Activated CD4-positive, alpha-beta T cell treated with anti-CD3 and anti-CD28 coated beads for 4 hours (primary cell): ENCODE data around the gene DUSP12.
"Not testable (repeated sequence)": the region's sequence is repeated elsewhere in the genome, so short reads cannot be mapped to it uniquely, and the experiment has no call there.

ENCODE experiments used
- DNase-seq, 2 donors: peaks; one replicate each; pipeline ENCODE4 v3.0.0-alpha.2; 2020

The DUSP12 gene, protein sequence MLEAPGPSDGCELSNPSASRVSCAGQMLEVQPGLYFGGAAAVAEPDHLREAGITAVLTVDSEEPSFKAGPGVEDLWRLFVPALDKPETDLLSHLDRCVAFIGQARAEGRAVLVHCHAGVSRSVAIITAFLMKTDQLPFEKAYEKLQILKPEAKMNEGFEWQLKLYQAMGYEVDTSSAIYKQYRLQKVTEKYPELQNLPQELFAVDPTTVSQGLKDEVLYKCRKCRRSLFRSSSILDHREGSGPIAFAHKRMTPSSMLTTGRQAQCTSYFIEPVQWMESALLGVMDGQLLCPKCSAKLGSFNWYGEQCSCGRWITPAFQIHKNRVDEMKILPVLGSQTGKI

DNA sequence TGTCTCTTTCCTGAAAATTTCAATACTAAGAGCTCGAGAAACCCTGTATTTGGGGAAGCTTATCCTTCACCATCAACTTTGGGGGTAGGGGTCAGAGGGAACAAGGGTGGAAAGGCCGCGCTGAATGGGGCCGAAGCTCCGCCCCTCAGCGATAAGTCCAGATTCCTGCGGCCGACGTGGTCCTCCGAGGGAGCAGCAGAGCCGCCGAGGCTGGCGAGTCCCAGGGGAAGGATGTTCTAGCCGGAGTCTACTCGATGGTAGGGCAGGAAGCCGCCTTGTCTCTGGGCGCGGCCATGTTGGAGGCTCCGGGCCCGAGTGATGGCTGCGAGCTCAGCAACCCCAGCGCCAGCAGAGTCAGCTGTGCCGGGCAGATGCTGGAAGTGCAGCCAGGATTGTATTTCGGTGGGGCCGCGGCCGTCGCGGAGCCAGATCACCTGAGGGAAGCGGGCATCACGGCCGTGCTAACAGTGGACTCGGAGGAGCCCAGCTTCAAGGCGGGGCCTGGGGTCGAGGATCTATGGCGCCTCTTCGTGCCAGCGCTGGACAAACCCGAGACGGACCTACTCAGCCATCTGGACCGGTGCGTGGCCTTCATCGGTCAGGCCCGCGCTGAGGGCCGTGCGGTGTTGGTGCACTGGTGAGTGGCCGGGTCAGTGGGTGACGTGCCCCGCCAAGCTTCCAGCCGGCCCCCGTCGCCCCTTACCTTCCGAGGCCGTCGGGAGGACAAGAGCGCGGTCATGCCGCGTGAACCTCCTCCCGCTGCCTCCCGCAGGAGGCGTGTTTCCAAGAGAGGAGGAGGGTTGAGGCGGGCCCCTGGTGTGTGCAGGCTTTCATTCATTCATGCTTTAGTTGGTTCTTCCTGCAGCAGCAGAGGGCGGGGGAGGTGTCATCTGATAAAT, at the start of gene DUSP12:
Gene DUSP12 (plus strand): TSS at position 278 of the 899 bp plus-strand sequence. CDS start 16 bp downstream, at position 294.
- DNase-seq = peak; percentile 82 to 84

DNA sequence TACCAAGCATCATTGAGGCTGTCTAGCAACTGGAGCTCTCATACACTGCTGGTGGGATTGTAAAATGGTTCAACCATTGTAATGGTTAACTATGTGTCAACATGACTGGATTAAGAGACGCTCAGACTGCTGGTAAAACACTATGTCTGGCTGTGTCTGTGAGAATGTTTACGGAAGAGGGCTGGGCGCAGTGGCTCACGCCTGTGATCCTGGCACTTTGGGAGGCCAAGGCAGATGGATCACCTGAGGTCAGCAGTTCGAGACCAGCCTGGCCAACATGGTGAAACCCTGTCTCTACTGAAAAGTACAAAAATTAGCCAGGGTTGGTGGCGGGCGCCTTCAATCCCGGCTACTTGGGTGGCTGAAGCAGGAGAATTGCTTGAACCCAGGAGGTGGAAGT, 47.3 kb upstream of the DUSP12 start:
- no peak for DNase-seq

DNA sequence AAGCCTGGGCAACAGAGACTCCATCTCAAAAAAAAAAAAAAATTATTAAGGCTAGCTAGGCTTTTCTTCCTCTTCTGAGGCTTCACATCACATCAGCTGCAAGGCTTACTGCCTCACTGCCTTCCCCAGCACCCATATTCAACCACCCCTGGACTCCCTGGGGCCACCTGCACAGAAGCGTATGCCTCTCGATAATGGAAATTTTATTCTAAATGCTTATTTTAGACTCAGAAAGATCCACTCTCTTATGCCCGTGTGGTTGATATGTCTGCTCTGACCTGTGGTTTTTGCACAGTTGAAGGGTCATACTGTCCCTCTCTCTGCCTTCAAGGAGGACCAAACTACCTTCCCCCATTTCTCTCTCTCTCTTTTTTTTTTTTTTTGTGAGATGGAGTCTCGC, 44.0 kb upstream of the DUSP12 start:
- no peak for DNase-seq

DNA sequence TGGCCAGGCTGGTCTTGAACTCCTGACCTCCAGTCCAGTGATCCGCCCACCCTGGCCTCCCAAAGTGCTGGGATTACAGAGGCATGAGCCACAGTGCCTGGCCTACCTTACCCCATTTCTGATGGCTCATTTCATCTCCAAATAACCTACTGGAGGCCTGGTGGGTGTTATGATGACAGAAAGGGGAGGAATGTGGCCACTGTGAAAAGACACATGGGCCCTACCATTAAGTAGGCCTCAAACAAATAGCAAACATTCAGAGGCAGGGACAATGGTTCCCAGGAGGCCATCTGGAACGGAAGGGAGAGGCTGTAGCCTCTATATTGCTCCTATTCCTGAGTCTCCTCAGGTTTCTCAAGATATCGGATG, 43.5 kb upstream of the DUSP12 start:
- DNase-seq = no peak

DNA sequence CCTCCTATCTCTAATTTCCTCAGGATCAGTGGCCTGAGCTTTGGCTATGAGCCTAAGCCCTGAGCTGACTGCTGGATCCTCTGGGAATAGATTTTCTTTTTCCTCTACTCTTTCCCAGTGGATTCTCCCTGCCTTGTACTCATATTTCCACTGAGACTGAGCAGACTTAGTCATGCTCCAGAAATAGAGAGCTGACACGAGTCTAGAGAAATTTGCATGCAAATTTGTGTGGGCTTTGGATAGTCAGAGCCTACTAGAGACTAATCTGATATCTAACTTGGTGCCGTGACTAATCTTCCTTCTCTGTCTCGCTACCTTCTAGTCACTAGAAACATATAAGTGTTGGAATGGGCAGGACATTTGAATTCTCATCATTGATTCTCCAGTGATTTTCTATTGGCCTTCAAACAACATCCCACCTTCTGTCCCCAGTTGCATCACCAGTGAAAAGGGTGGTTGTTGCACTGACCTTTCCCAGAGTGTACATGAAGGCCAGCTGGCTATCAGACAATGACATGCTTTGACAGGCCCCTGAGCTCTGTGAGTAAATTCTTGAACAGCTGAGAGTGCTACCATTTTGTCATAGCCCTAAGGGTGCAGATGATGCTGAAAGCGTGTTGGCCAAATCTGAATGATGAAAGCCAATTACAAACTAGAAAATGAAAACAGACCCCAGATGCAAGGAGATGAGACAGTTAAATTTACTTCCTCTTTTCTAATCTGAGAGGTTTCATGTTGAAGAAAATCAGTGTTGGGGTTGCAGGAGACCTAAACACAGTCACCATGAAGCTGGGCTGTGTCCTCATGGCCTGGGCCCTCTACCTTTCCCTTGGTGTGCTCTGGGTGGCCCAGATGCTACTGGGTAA, 42.9 kb upstream of the DUSP12 start, which contains the start of gene FCRLA:
Gene FCRLA (plus strand): TSS at position 748 of the 866 bp plus-strand sequence. CDS start 36 bp downstream, at position 784.
- no peak for DNase-seq

DNA sequence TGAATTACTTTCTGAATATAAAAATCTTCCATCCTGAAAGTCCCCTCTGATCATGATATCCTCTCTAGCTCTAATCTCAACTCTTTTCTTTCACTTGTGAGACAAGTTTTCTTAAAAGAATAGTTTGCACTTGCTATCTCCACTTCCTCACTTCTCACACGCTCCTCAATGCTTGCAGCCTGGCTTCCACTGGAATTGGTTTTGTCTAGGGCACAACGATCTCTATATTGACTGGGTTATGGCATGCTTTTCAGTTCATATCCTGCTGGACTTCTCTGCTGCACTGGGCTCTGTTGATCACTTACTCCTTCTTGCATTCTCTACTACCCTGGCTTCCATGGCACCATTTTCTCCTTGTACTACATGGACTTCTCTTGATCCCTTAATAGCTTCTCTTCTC, 42.1 kb upstream of the DUSP12 start:
- DNase-seq = no peak

DNA sequence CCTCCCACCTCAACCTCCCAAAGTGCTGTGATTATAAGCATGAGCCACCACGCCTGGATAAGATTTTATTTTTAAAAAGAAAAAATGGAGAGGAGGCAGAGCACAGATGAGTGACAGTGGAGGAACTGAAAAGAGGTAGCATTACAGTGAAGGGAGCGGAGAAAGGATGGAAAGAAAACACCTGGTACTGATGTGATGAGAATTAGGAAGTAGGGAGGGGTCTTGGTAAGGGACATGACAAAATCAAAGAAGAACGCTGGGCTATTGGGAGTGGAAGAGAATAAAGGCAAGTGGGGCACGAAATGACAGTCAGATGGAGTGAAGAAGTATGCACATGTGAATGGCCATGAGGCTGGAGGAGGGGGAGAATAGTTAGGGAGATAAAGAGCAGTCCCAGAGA, 40.2 kb upstream of the DUSP12 start:
- DNase-seq = no peak

DNA sequence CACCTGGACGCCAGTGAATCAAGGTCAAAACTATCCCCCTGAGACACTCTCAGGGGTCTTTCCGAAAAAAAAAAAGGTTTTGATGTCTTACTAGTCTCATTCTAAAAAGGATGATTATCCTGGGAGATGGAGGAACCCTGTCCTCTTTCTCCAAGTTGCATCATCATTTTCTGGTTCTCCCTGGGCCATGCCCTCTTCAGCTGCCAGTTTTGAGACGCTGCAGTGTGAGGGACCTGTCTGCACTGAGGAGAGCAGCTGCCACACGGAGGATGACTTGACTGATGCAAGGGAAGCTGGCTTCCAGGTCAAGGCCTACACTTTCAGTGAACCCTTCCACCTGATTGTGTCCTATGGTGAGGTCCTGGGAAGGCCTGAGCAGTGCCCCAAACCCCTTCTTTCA, 39.0 kb upstream of the DUSP12 start:
- DNase-seq = no peak

DNA sequence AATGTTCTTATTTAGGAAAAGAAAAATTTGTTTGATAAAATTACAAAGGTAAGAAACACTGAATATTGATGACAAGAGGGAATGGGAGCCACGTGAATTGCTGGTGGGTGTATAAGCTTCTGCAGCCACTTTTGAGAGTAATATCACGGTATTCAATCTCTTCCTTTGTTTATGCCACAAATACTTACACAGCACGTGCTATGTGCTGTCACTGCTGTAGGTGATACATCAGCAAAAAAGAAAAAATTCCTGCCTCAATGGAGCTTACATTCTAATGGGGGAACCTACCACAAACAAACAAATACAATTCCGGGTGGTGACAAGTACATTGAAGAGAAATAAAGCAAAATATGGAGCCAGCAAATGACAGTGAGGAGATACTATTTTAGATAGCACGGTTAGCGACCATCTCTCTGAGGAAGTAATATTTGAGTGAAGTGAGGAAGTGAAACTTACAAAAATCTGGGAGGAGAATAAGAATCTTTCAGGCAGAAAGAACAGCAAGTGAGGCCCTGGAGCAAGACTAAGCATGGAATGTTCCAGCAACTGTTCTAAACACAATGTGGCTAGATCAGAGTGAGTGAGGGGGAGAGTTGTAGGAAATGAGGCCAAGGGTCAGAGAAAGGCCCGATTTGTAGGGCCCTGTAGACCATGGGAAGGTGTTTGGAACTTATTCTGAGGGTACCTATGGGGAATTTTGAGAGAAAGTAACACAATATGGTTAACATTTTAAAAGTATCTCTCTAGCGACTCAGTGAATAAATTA, 30.8 kb upstream of the DUSP12 start:
- DNase-seq = no peak

DNA sequence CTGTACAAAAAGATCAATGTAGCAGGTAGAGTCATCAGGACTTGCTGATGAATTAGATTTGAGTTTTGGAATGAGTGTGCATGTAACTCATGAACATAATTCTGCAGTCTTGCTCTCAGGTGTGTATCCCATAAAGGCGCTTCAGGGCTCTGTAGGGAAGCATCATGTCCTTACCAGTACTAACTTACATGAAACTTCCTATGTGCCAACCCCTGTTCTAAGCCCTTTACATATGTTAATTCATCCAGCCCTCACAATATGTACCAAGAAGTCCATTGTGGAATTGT, 30.3 kb upstream of the DUSP12 start:
- DNase-seq = no peak

DNA sequence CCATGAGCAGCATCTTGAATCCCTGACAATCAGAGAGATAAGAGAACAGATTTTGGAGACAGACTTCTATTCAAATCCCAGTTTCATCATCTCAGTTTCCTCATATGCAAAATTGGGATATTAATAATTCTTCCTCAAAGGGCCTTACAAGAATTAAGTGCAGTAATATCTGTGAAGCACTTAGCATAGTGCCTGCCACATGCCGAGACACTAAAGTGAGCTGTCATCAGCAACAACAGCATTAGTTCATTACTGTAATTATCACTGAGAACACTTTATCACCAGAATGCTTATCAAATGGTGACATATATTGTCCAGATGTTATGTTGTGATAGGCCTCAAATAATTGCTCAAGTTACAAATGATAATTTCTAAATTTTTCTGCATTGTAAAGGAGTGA, 29.2 kb upstream of the DUSP12 start:
- no peak for DNase-seq

DNA sequence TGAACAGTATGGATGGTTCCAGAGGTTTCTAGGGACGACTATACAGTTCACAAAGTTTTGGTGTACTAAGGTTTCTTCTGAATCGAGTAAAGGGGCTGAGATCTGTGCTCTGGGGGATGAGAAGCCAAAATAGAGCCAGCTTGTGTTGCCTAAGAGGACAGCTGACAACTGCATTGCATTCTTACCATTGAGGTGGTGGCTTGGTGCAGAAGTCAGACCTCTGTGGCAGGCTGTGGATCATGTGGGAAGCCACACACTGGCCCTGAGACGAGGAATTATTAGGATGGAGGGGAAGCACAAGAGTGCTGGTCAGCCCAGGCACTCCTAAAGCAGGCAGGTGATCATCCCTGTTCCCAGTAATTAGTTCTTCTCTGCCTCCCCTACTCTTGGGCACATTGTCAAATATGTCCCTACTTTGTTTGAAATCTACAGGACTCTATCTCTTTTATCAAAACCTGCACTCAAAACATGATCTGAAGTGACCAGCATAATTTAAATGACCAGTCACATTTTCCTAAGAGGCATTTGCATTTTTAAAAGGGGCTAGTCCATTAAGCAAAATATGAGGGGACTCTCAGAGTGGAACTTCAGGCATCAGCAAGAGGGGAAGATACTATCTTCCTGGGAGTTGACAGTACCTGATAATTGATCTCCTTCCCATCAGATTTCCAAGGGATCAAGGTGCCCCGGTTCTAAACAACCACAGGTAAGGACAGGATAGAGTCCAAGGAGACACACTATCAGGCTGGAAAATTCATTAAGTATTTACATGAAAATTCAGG, 28.4 kb upstream of the DUSP12 start, which contains the start of gene FCRLB:
Gene FCRLB (plus strand): TSS at position 589 of the 782 bp plus-strand sequence. CDS start 1,129 bp downstream, outside the sequence.
- DNase-seq = no peak

DNA sequence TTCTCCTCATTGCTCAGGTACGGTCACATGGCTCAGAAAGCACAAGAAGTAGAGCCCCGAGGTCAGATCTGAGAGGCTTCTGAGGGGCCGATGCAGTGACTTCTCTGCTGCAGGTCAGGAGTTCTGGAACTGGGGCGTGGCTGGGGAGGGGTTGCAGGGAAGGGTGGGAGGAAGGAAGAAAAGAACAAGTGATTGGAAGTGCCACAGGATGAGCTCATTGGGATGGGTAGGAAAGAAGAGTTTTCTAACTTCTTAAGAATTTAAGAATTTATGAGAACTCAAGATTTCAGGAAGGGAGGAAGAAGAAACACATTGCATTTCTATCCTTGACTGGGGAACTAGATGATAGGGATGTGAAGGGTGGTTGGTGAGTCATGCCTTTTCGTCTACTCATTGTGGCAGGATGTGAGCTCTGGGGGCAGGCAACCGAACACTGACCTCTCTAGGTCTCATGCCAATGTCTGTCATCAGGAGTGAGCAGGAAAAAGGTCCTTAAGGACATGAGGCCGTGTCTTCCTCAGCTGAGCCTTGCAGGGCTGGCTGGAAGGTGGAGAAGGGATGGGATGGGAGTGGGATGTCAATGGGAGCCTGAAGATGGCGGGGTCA, 27.7 kb upstream of the DUSP12 start:
- no peak for DNase-seq

DNA sequence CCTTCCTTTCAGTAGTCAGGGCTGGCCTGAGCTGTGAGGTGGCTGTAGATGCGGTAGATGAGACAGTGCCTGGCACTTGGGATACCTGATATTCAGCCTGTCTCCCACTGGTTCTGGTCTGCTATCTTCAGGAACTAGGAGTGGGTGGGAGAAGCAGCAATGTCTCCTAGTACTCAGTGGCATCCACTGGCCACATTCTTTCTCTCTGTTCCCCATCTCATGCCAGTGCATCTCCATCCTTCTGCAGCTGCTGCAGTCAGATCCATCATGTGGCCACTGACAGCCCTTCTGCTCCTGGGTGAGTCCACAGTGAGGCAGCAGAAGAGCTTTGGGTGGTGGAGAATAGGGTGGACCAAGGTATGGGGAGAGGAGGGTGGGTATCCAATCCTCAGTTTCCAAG, 27.2 kb upstream of the DUSP12 start:
- no peak for DNase-seq

DNA sequence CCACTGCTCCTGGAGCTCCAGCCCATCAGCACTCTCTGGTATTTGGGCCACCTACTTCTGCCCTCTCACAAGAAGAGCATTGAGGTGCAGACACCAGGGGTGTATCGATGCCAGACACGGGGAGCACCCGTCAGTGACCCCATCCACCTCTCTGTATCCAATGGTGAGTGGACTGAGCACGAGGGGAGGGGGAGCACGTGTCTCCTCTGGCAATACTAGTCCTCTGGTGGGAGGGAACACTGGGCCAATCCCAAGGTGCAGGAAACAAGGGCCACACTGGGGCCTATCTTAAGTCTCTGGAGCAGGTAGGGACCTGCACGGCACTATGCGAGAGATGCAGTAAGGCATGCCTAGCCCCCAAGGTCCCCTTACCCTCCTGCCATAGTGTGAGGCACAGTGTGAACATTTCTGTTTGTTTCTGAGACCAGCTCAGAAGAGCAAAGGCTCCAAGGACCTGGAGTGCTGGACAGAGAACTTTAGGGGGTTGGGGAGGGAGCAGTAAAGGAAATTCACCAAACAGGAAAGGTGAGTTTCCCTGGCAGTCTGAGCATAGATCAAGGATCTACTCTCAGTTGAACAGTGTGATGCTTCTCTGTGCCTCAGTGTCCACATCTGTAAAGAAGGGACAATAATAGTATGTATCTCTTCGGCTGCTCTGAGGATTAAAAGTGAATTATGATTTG, 26.0 kb upstream of the DUSP12 start:
- DNase-seq = no peak

DNA sequence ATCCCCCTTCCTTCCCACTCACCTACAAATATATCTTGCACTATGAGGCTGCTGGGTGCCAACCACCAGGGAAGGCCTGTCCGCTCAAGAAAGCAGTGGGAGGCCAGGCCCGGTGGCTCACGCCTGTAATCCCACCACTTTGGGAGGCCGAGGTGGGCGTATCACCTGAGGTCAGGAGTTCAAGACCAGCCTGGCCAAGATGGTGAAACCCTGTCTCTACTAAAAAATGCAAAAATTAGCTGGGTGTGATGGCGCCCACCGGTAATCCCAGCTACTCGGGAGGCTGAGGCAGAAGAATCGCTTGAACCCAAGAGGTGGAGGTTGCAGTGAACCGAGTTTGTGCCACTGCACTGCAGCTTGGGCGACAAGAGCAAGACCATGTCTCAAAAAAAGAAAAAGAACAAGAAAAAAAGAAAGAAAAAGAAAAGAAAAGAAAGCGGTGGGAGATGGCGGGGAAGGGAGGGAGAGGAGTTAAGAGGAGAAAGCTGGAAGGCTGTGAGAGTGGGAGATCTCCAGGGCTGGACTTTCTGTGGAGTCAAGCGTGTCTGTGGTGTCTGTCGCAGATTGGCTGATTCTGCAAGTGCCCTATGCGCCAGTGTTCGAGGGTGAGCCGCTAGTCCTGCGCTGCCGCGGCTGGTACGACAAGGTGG, 24.2 kb upstream of the DUSP12 start:
- not testable (repeated sequence) for DNase-seq

DNA sequence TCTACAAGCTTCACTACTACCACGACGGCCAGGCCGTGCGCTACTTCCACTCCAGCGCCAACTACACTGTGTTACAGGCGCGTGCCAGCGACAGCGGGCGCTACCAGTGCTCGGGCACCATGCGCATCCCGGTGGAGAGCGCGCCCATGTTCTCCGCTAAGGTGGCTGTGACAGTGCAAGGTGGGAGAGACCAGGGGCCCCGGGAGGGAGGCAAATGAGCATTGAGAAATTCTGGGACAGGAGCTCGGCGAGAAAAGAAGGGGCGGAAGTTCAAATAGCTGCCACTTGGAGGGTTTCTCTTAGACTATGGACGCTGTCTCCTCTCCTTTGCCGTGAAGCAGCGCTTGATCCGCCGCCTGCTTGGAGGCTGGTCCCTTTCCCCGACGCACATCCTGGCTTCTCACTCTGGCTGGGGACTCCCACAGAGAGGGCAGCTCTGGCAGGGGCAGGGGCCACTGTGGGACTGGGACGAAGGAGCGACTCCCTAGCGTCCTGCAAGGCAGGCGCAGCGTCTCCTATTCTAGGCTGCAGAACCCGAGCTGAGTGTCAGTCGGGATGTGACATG, 23.6 kb upstream of the DUSP12 start:
- DNase-seq = peak; percentile 24 to 29

DNA sequence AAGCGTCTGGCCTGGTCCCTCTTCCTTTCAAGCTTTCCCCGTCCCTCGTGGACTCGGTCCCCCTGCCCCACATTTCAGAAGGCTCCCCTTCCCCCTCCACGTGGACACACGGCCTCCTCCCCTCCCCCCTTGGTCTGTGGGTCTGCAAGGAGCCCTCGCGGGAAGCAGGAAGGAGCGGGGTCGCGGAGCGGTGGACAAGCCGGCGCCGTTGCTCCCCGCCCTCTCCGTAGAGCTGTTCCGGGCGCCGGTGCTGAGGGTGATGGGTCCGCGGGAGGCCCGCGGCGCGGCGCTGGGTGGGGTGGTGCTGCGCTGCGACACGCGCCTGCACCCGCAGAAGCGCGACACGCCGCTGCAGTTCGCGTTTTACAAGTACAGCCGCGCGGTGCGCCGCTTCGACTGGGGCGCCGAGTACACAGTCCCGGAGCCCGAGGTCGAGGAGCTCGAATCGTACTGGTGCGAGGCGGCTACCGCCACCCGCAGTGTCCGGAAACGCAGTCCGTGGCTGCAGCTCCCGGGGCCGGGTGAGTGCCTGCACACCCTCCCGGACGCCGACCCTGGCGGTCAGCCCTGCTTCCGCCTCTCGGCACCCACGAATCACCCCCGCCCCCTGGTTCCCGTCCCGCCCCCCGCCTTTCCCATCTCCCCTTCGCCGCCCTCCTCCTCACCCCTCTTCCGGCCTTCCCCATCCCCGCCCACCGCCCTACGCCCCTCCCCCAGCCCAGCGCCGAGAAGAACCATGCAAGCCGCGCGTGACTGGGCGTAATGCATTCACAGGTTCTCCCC, 22.9 kb upstream of the DUSP12 start:
- peak; percentile 64 to 69 for DNase-seq
